Activated CD8-positive, alpha-beta T cell treated with anti-CD3 and anti-CD28 coated beads for 36 hours (primary cell): Measurements from ENCODE around the gene TEX48. TPM values are rescaled to one million over a fixed set of nuclear protein-coding genes. Genes with fewer than 3 reads are reported as not detected.

Experiments
- ATAC-seq: fragments of 200-7000 bp; cut with Tn5 transposase; one replicate; pipeline ENCODE4 v1.10.0; 2021; ENCODE audit warnings: mild to moderate bottlenecking, moderate library complexity
- CTCF ChIA-PET: fragments of 350-600 bp; sonication (Branson Sonifier 250); formaldehyde crosslinking; loops from one replicate; lab custom pipeline; 2021; ENCODE audit warnings: antibody characterized with exemption; lab: Charles Lee
- POLR2A ChIA-PET: fragments of 350-600 bp; sonication (Branson Sonifier 250); formaldehyde crosslinking; loops from one replicate; lab custom pipeline; 2021; ENCODE audit warnings: antibody characterized with exemption; lab: Charles Lee
- DNase-seq: peaks from one replicate; pipeline ENCODE4 v3.0.0-alpha.2; 2020
- H3K27ac Mint-ChIP-seq: one replicate; pipeline ENCODE4 v1.8.0; 2021; ENCODE audit warnings: mild to moderate bottlenecking, mixed read lengths
- H3K27me3 Mint-ChIP-seq: one replicate; pipeline ENCODE4 v1.8.0; 2021; ENCODE audit warnings: mixed read lengths
- H3K36me3 Mint-ChIP-seq: one replicate; pipeline ENCODE4 v1.8.0; 2021; ENCODE audit warnings: low read depth, mixed read lengths
- H3K4me1 Mint-ChIP-seq: one replicate; pipeline ENCODE4 v1.8.0; 2021; ENCODE audit warnings: low read depth, mixed read lengths
- H3K4me3 Mint-ChIP-seq: one replicate; pipeline ENCODE4 v1.8.0; 2021; ENCODE audit warnings: mild to moderate bottlenecking, moderate library complexity, mixed read lengths
- H3K9me3 Mint-ChIP-seq: one replicate; pipeline ENCODE4 v1.8.0; 2021; ENCODE audit warnings: mixed read lengths
- CTCF ChIP-seq: fragments of 200-600 bp; IDR thresholded peaks from one replicate; pipeline ENCODE4 v1.8.0; 2022; ENCODE audit warnings: antibody characterized with exemption, mild to moderate bottlenecking
- intact Hi-C: fragments of 100-400 bp; cut with micrococcal nuclease; formaldehyde crosslinking; loops from one replicate; pipeline ENCODE4 v1.10.0; 2022
- total RNA-seq, 2 experiments: library from RNA; stranded (reverse); gene quantifications; one replicate each; pipeline ENCODE4 v1.2.3, GENCODE V29; 2021

Gene TEX48
- total RNA-seq, 2 experiments from 2014 or later, result 0.65 TPM; not detected in 1

GRCh38 chr9:114678795-114679194 lies 3.2 kb downstream of the TEX48 start:
- CTCF ChIA-PET, result interaction anchor here (1.3 to 7.7 kb wide), 6 partner anchors 25 to 339 kb away, joined by 3 to 188 read pairs (median 64); no protein-coding TSS in a partner anchor
- Mint-ChIP-seq H3K4me1 (peaks cover 65% of the 10 kb centered on the region), H3K36me3 (no peaks in the 10 kb centered on the region), H3K27me3 (peaks cover 13% of the 10 kb centered on the region), H3K9me3 (peaks cover 3% of the 10 kb centered on the region), H3K27ac (no peak overlapping the region), H3K4me3 (no peak overlapping the region)
- no peak for DNase-seq
- intact Hi-C loops, result loop anchor here (5.0 kb wide), 1 partner anchor 844 kb away; no protein-coding TSS in a partner anchor
- ATAC-seq, result no peak
- TF ChIP-seq CTCF, result no peak
- POLR2A ChIA-PET, result no interaction called here

GRCh38 chr9:114678130-114678529 lies 3.9 kb downstream of the TEX48 start:
- no peak overlapping the region for H3K27ac Mint-ChIP-seq
- TF ChIP-seq CTCF, result no peak
- intact Hi-C loops, result loop anchor here (5.0 kb wide), 1 partner anchor 844 kb away; no protein-coding TSS in a partner anchor
- no peak overlapping the region for H3K4me3 Mint-ChIP-seq
- DNase-seq, result no peak
- H3K36me3 Mint-ChIP-seq, result no peaks in the 10 kb centered on the region
- H3K4me1 Mint-ChIP-seq, result peaks cover 62% of the 10 kb centered on the region
- ChIA-PET POLR2A (no interaction called here), CTCF (interaction anchor here (1.3 to 7.7 kb wide), 7 partner anchors 25 to 340 kb away, joined by 3 to 188 read pairs (median 9); no protein-coding TSS in a partner anchor)
- peaks cover 13% of the 10 kb centered on the region for H3K27me3 Mint-ChIP-seq
- no peak for ATAC-seq
- peaks cover 3% of the 10 kb centered on the region for H3K9me3 Mint-ChIP-seq

GRCh38 chr9:114677418-114677817 lies 4.6 kb downstream of the TEX48 start:
- peaks cover 3% of the 10 kb centered on the region for H3K9me3 Mint-ChIP-seq
- ATAC-seq (no peak), DNase-seq (peak; percentile 46)
- H3K4me1 Mint-ChIP-seq, result peaks cover 57% of the 10 kb centered on the region
- no peak for TF ChIP-seq CTCF
- no peak overlapping the region for H3K27ac Mint-ChIP-seq
- peaks cover 13% of the 10 kb centered on the region for H3K27me3 Mint-ChIP-seq
- H3K36me3 Mint-ChIP-seq, result no peaks in the 10 kb centered on the region
- ChIA-PET POLR2A (interaction anchor here (0.7 kb wide), 2 partner anchors 61 to 129 kb away, joined by 3 read pairs; no protein-coding TSS in a partner anchor), CTCF (interaction anchor here (0.7 to 7.7 kb wide), 8 partner anchors 24 to 846 kb away, joined by 3 to 188 read pairs (median 8); no protein-coding TSS in a partner anchor)
- intact Hi-C loops, result loop anchor here (5.0 kb wide), 1 partner anchor 845 kb away; no protein-coding TSS in a partner anchor
- H3K4me3 Mint-ChIP-seq, result no peak overlapping the region

GRCh38 chr9:114676901-114677300 lies 5.1 kb downstream of the TEX48 start:
- Mint-ChIP-seq H3K4me1 (peaks cover 56% of the 10 kb centered on the region), H3K27me3 (peaks cover 13% of the 10 kb centered on the region), H3K9me3 (peaks cover 3% of the 10 kb centered on the region), H3K4me3 (no peak overlapping the region), H3K27ac (no peak overlapping the region), H3K36me3 (no peaks in the 10 kb centered on the region)
- ATAC-seq (no peak), DNase-seq (no peak)
- ChIA-PET CTCF (interaction anchor here (0.7 to 7.7 kb wide), 6 partner anchors 23 to 847 kb away, joined by 3 to 188 read pairs (median 8); no protein-coding TSS in a partner anchor), POLR2A (interaction anchor here (0.6 to 0.7 kb wide), 3 partner anchors 22 to 130 kb away, joined by 3 read pairs; no protein-coding TSS in a partner anchor)
- intact Hi-C loops, result loop anchor here (5.0 kb wide), 1 partner anchor 845 kb away; no protein-coding TSS in a partner anchor
- no peak for TF ChIP-seq CTCF
